Endothelial cell of umbilical vein (primary cell): Measurements from ENCODE around the gene ABHD5. TPM values are rescaled to one million over a fixed set of nuclear protein-coding genes. Genes with fewer than 3 reads are reported as not detected.

Source experiments
- BruUV-seq: library from RNA; stranded (reverse); fragments of 400-500 nt; replicated peaks from 2 replicates; lab custom pipeline; 2021; lab: Mats Ljungman, UMichigan
- CTCF ChIA-PET: fragments of 300-600, 350-600 bp; sonication (Branson Sonifier 250); formaldehyde crosslinking; loops from one replicate; lab custom pipeline; 2021; ENCODE audit warnings: antibody characterized with exemption, inconsistent platforms; lab: Charles Lee
- POLR2A ChIA-PET: fragments of 300-600, 350-600 bp; sonication (Branson Sonifier 250); formaldehyde crosslinking; loops from one replicate; lab custom pipeline; 2021; ENCODE audit warnings: antibody characterized with exemption, inconsistent platforms; lab: Charles Lee
- DNase-seq: peaks from one replicate; pipeline ENCODE4 v3.0.0-alpha.2; 2011; ENCODE audit warnings: low read depth, low spot score
- FAIRE-seq: peaks from 2 replicates; lab custom pipeline; 2011; peaks lifted over from hg19 to GRCh38; lab: Jason Lieb, UNC
- H2AFZ ChIP-seq: 2 replicates; pipeline ENCODE4 v1.6.0; 2012; ENCODE audit warnings: low read depth, low read length, control low read depth, inconsistent platforms
- H3K27ac ChIP-seq: 2 replicates; pipeline ENCODE4 v1.5.1; 2011; ENCODE audit warnings: low read depth, mild to moderate bottlenecking, control low read depth, low read length, moderate library complexity; ENCODE audit not compliant: insufficient read depth
- H3K27me3 ChIP-seq, 2 experiments: 2 replicates each; pipeline versions ENCODE4 v1.6.0 to v1.6.1; 2011; ENCODE audit warnings: low read length in 2 of 2, mixed read lengths in 1 of 2; ENCODE audit not compliant: control insufficient read depth in 2 of 2, insufficient read depth in 2 of 2
- H3K36me3 ChIP-seq, 2 experiments: 2 replicates in 1 of 2; 3 replicates in 1 of 2; pipeline ENCODE4 v1.5.1; 2011; ENCODE audit warnings: low read length in 2 of 2, mild to moderate bottlenecking in 1 of 2, moderate library complexity in 1 of 2; ENCODE audit not compliant: control insufficient read depth in 2 of 2, insufficient read depth in 2 of 2; ENCODE audit errors: extremely low read depth in 1 of 2
- H3K4me1 ChIP-seq: 3 replicates; pipeline ENCODE4 v1.5.1; 2011; ENCODE audit warnings: mild to moderate bottlenecking, low read length; ENCODE audit not compliant: control insufficient read depth, insufficient read depth; ENCODE audit errors: extremely low read depth
- H3K4me2 ChIP-seq: 2 replicates; pipeline ENCODE4 v1.6.1; 2011; ENCODE audit warnings: low read length, control low read depth, mixed read lengths; ENCODE audit not compliant: insufficient read depth
- H3K4me3 ChIP-seq, 3 experiments: fragments of 200-600 bp in 1 of 3; sonication (generic), shearing (Covaris generic) in 1 of 3; replicated peaks in 1 of 3; 2 replicates each; pipeline ENCODE4 v1.5.1; 2011 to 2016; ENCODE audit warnings: control low read depth in 3 of 3, low read length in 3 of 3, mild to moderate bottlenecking in 2 of 3, inconsistent platforms in 1 of 3, low read depth in 1 of 3, moderate library complexity in 1 of 3; ENCODE audit not compliant: insufficient read depth in 1 of 3
- H3K79me2 ChIP-seq: 2 replicates; pipeline ENCODE4 v1.6.0; 2012; ENCODE audit warnings: low read length, inconsistent platforms; ENCODE audit not compliant: control insufficient read depth, insufficient read depth
- H3K9ac ChIP-seq: replicated peaks from 2 replicates; pipeline ENCODE3; 2011; ENCODE audit warnings: low read length, control low read depth; ENCODE audit not compliant: insufficient read depth; ENCODE audit errors: extremely low read depth
- H3K9me1 ChIP-seq: replicated peaks from 3 replicates; pipeline ENCODE4 v1.6.0; 2011; ENCODE audit warnings: mild to moderate bottlenecking, low read length; ENCODE audit not compliant: control insufficient read depth, insufficient read depth; ENCODE audit errors: extremely low read depth
- H3K9me3 ChIP-seq: replicated peaks from 2 replicates; pipeline ENCODE4 v1.5.1; 2012; ENCODE audit warnings: low read length, inconsistent platforms; ENCODE audit not compliant: control insufficient read depth, insufficient read depth
- H4K20me1 ChIP-seq: replicated peaks from 2 replicates; pipeline ENCODE3; 2011; ENCODE audit warnings: mild to moderate bottlenecking, low read length; ENCODE audit not compliant: control insufficient read depth, insufficient read depth; ENCODE audit errors: extremely low read depth
- EZH2 ChIP-seq: IDR thresholded peaks from 2 replicates; pipeline ENCODE4 v1.6.1; 2012; ENCODE audit warnings: borderline replicate concordance, low read depth, mild to moderate bottlenecking, moderate library complexity, low read length, inconsistent platforms; ENCODE audit not compliant: severe bottlenecking
- FOS ChIP-seq: IDR thresholded peaks from 2 replicates; pipeline ENCODE4 v1.6.1; 2011; ENCODE audit warnings: mild to moderate bottlenecking, low read length, moderate library complexity, borderline replicate concordance; ENCODE audit not compliant: insufficient read depth
- GATA2 ChIP-seq: IDR thresholded peaks from 2 replicates; pipeline ENCODE4 v1.7.0; 2011; ENCODE audit warnings: low read depth, mild to moderate bottlenecking, moderate library complexity, mixed read lengths, low read length; ENCODE audit not compliant: insufficient read length, insufficient read depth
- JUN ChIP-seq: IDR thresholded peaks from 2 replicates; pipeline ENCODE4 v1.6.1; 2011; ENCODE audit warnings: borderline replicate concordance, low read depth; ENCODE audit not compliant: insufficient read length, insufficient read depth
- MYC ChIP-seq: IDR thresholded peaks from one replicate; pipeline ENCODE4 v1.6.1; 2011; ENCODE audit warnings: mild to moderate bottlenecking, low read depth, low read length
- POLR2A ChIP-seq: IDR thresholded peaks from 2 replicates; pipeline ENCODE4 v1.6.1; 2012; ENCODE audit warnings: low read depth, mild to moderate bottlenecking, control low read depth, low read length
- POLR2AphosphoS5 ChIP-seq: IDR thresholded peaks from 2 replicates; pipeline ENCODE4 v1.6.1; 2012; ENCODE audit warnings: low read depth, mild to moderate bottlenecking, control low read depth, low read length, moderate library complexity; ENCODE audit not compliant: insufficient read depth
- dilution Hi-C: fragments of 300-500 bp; cut with MboI; formaldehyde crosslinking; loops from one replicate; pipeline ENCODE4 v1.15.0; 2019; ENCODE audit warnings: low sequenced_read_pairs; ENCODE audit not compliant: extremely low pct_ligation_motif_present
- intact Hi-C: fragments of 100-400 bp; cut with micrococcal nuclease; formaldehyde crosslinking; loops from one replicate; pipeline ENCODE4 v1.10.0; 2022
- polyA plus RNA-seq, 4 experiments: library from polyadenylated mRNA; depleted of rRNA in 3 of 4; stranded (reverse) in 3 of 4; unstranded in 1 of 4; fragments of >200 nt; gene quantifications; 2 replicates each; pipeline versions ENCODE4 v1.2.1 to v1.2.3, GENCODE V29; 2011 to 2012; ENCODE audit warnings: missing spikeins in 1 of 4
- total RNA-seq: library from RNA; stranded (reverse); gene quantifications from 2 replicates; pipeline ENCODE4 v1.2.3, GENCODE V29; 2021
- TF ChIP-seq, protein P1 (sequence below), 2 donors: IDR thresholded peaks; 1 replicate in 1 of 2; 2 replicates in 1 of 2; pipeline ENCODE4 v1.5.1; 2011; ENCODE audit warnings: low read length in 2 of 2, mild to moderate bottlenecking in 2 of 2, moderate library complexity in 2 of 2, control low read depth in 1 of 2, inconsistent platforms in 1 of 2, low read depth in 1 of 2; ENCODE audit not compliant: insufficient read depth in 1 of 2; ENCODE audit errors: extremely low read depth in 1 of 2
- TF ChIP-seq, protein P2 (sequence below): IDR thresholded peaks from 2 replicates; pipeline ENCODE4 v1.6.1; 2011; ENCODE audit not compliant: insufficient read depth, insufficient read length

The ABHD5 gene
- total and polyA plus RNA-seq, 2 donors (not counting 3 experiments of a cell fraction or from before 2014, with no cell fraction given): 10.0 to 21.2 TPM

GRCh38 chr3:43709022-43709421, 18.3 kb downstream of the ABHD5 start:
- H3K36me3 ChIP-seq: peaks cover 4 to 10% of the 10 kb centered on the region in 2 experiments
- FAIRE-seq: no peak
- no peak for DNase-seq
- H3K4me1 ChIP-seq: peaks cover 20% of the 10 kb centered on the region
- H3K9me1 ChIP-seq: no peaks in the 10 kb centered on the region
- no peak overlapping the region for H3K27ac ChIP-seq
- POLR2A ChIA-PET: no interaction called here
- H3K9me3 ChIP-seq: no peaks in the 10 kb centered on the region
- no peaks in the 10 kb centered on the region for H4K20me1 ChIP-seq
- no peak overlapping the region for H3K9ac ChIP-seq
- H3K4me2 ChIP-seq: no peak overlapping the region
- no peak overlapping the region for H2AFZ ChIP-seq
- no peaks in the 10 kb centered on the region for H3K79me2 ChIP-seq
- TF ChIP-seq POLR2AphosphoS5 (no peak), EZH2 (no peak), FOS (no peak), MYC (no peak), GATA2 (no peak), JUN (no peak), POLR2A (no peak)
- TF ChIP-seq, protein P1, sequence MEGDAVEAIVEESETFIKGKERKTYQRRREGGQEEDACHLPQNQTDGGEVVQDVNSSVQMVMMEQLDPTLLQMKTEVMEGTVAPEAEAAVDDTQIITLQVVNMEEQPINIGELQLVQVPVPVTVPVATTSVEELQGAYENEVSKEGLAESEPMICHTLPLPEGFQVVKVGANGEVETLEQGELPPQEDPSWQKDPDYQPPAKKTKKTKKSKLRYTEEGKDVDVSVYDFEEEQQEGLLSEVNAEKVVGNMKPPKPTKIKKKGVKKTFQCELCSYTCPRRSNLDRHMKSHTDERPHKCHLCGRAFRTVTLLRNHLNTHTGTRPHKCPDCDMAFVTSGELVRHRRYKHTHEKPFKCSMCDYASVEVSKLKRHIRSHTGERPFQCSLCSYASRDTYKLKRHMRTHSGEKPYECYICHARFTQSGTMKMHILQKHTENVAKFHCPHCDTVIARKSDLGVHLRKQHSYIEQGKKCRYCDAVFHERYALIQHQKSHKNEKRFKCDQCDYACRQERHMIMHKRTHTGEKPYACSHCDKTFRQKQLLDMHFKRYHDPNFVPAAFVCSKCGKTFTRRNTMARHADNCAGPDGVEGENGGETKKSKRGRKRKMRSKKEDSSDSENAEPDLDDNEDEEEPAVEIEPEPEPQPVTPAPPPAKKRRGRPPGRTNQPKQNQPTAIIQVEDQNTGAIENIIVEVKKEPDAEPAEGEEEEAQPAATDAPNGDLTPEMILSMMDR (IDR thresholded peaks at IDR 0.05; ENCODE audit: extremely low read depth in 1 of 2, insufficient read depth in 1 of 2, low read depth in 1 of 2, low read length in 2 of 2): no peak
- TF ChIP-seq, protein P2, sequence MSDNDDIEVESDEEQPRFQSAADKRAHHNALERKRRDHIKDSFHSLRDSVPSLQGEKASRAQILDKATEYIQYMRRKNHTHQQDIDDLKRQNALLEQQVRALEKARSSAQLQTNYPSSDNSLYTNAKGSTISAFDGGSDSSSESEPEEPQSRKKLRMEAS: no peak
- CTCF ChIA-PET: interaction anchor here (1.1 to 1.4 kb wide), 2 partner anchors 8 to 165 kb away, joined by 3 to 4 read pairs; no protein-coding TSS in a partner anchor
- no peak overlapping the region for H3K4me3 ChIP-seq
- intact Hi-C loops: loop anchor here (5.0 kb wide), 1 partner anchor 163 kb away; no protein-coding TSS in a partner anchor
- BruUV-seq: no TSS peak
- no peaks in the 10 kb centered on the region for H3K27me3 ChIP-seq
- dilution Hi-C loops: no loop called here
